Caco-2 (cell line): ENCODE measurements around the gene CACNB2. TPM values are rescaled to one million over a fixed set of nuclear protein-coding genes. Genes with fewer than 3 reads are reported as not detected.

Experiments
- BruUV-seq: library from RNA; stranded (reverse); fragments of 400-500 nt; replicated peaks from 2 replicates; lab custom pipeline; 2021; lab: Mats Ljungman, UMichigan
- CTCF ChIA-PET: fragments of 300-600 bp; sonication (Branson Sonifier 250); formaldehyde crosslinking; loops from one replicate; lab custom pipeline; 2022; ENCODE audit warnings: antibody characterized with exemption; lab: Charles Lee
- POLR2A ChIA-PET: fragments of 300-600 bp; sonication (Branson Sonifier 250); formaldehyde crosslinking; loops from one replicate; lab custom pipeline; 2022; ENCODE audit warnings: antibody characterized with exemption; lab: Charles Lee
- DNase-seq, 2 experiments: peaks; one replicate each; pipeline versions ENCODE4 v3.0.0 to v3.0.0-alpha.2; 2020 to 2022
- H3K27me3 ChIP-seq: replicated peaks from 2 replicates; pipeline ENCODE4 v1.6.0; 2011; ENCODE audit warnings: low read length; ENCODE audit not compliant: control insufficient read depth, insufficient read depth
- H3K36me3 ChIP-seq: 2 replicates; pipeline ENCODE4 v1.5.1; 2011; ENCODE audit warnings: low read length; ENCODE audit not compliant: control insufficient read depth, insufficient read depth
- H3K4me1 ChIP-seq: fragments of 250-450 bp; sonication (Bioruptor Pico); 2 replicates; pipeline ENCODE4 v1.5.1; 2020; ENCODE audit warnings: mild to moderate bottlenecking
- H3K4me3 ChIP-seq: 2 replicates; pipeline ENCODE4 v1.5.1; 2011; ENCODE audit warnings: low read depth, mild to moderate bottlenecking, control low read depth, low read length
- H3K9me3 ChIP-seq: fragments of 250-450 bp; sonication (Bioruptor Pico); 2 replicates; pipeline ENCODE4 v1.5.1; 2020; ENCODE audit warnings: mild to moderate bottlenecking, moderate library complexity
- H3K27ac Mint-ChIP-seq: one replicate; pipeline ENCODE4 v1.8.0; 2022; ENCODE audit warnings: mixed read lengths; ENCODE audit not compliant: unreplicated experiment
- H3K27me3 Mint-ChIP-seq: one replicate; pipeline ENCODE4 v1.8.0; 2022; ENCODE audit warnings: mixed read lengths; ENCODE audit not compliant: insufficient read depth, unreplicated experiment
- H3K36me3 Mint-ChIP-seq: one replicate; pipeline ENCODE4 v1.8.0; 2022; ENCODE audit warnings: mild to moderate bottlenecking, mixed read lengths; ENCODE audit not compliant: insufficient read depth, unreplicated experiment
- H3K4me1 Mint-ChIP-seq: one replicate; pipeline ENCODE4 v1.8.0; 2022; ENCODE audit warnings: low read depth, mixed read lengths; ENCODE audit not compliant: unreplicated experiment
- H3K4me3 Mint-ChIP-seq: one replicate; pipeline ENCODE4 v1.8.0; 2022; ENCODE audit warnings: mild to moderate bottlenecking, moderate library complexity, mixed read lengths; ENCODE audit not compliant: unreplicated experiment
- H3K9me3 Mint-ChIP-seq: one replicate; pipeline ENCODE4 v1.8.0; 2022; ENCODE audit warnings: mixed read lengths; ENCODE audit not compliant: unreplicated experiment
- CTCF ChIP-seq, 2 experiments: fragments of 200-600 bp in 1 of 2; IDR thresholded peaks; 1 replicate in 1 of 2; 2 replicates in 1 of 2; pipeline versions ENCODE4 v1.5.1 to v1.8.0; 2011 to 2022; ENCODE audit warnings: antibody characterized with exemption in 1 of 2, control low read depth in 1 of 2, inconsistent platforms in 1 of 2, low read depth in 1 of 2, low read length in 1 of 2, mild to moderate bottlenecking in 1 of 2, moderate library complexity in 1 of 2; ENCODE audit not compliant: insufficient read depth in 1 of 2, severe bottlenecking in 1 of 2, unreplicated experiment in 1 of 2
- intact Hi-C: fragments of 100-400 bp; cut with micrococcal nuclease; formaldehyde crosslinking; loops from one replicate; pipeline ENCODE4 v1.10.0; 2022; ENCODE audit not compliant: unreplicated experiment
- total RNA-seq: library from RNA; stranded (reverse); gene quantifications from 2 replicates; pipeline ENCODE4 v1.2.3, GENCODE V29; 2022

Gene CACNB2
- total RNA-seq, 1 experiment from 2014 or later, result 0.98 TPM

- no peak for TF ChIP-seq CTCF (IDR thresholded peaks at IDR 0.05; ENCODE audit: insufficient read depth in 1 of 2, low read depth in 1 of 2, low read length in 1 of 2, severe bottlenecking in 1 of 2, unreplicated experiment in 1 of 2)
- Mint-ChIP-seq H3K36me3 (no peaks in the 10 kb centered on the region), H3K4me1 (peaks cover 6% of the 10 kb centered on the region), H3K27me3 (no peaks in the 10 kb centered on the region), H3K27ac (no peak overlapping the region), H3K9me3 (no peaks in the 10 kb centered on the region), H3K4me3 (no peak overlapping the region)
- Histone ChIP-seq H3K36me3 (no peaks in the 10 kb centered on the region), H3K4me3 (no peak overlapping the region), H3K9me3 (no peaks in the 10 kb centered on the region), H3K4me1 (no peaks in the 10 kb centered on the region), H3K27me3 (no peaks in the 10 kb centered on the region)
- CTCF ChIA-PET, result no interaction called here
- POLR2A ChIA-PET, result no interaction called here
- no peak for DNase-seq
- intact Hi-C loops, result no loop called here
- BruUV-seq, result no TSS peak
These were observed 289.1 kb downstream of the CACNB2 start for GRCh38 chr10:18429335-18429734.

- no peaks in the 10 kb centered on the region for H3K27me3 ChIP-seq
- no peak for TF ChIP-seq CTCF (IDR thresholded peaks at IDR 0.05; ENCODE audit: insufficient read depth in 1 of 2, low read depth in 1 of 2, low read length in 1 of 2, severe bottlenecking in 1 of 2, unreplicated experiment in 1 of 2)
- Mint-ChIP-seq H3K9me3 (no peaks in the 10 kb centered on the region), H3K4me3 (no peak overlapping the region), H3K27me3 (no peaks in the 10 kb centered on the region), H3K27ac (no peak overlapping the region), H3K36me3 (no peaks in the 10 kb centered on the region), H3K4me1 (no peaks in the 10 kb centered on the region)
- POLR2A ChIA-PET, result no interaction called here
- CTCF ChIA-PET, result no interaction called here
- no TSS peak for BruUV-seq
- no peaks in the 10 kb centered on the region for H3K36me3 ChIP-seq
- H3K9me3 ChIP-seq, result no peaks in the 10 kb centered on the region
- no peaks in the 10 kb centered on the region for H3K4me1 ChIP-seq
- intact Hi-C loops, result no loop called here
- no peak for DNase-seq
- H3K4me3 ChIP-seq, result no peak overlapping the region
These were observed 296.7 kb downstream of the CACNB2 start for GRCh38 chr10:18436902-18437301.

GRCh38 chr10:18437486-18437885, 297.3 kb downstream of the CACNB2 start:
- Histone ChIP-seq H3K4me3 (no peak overlapping the region), H3K27me3 (no peaks in the 10 kb centered on the region), H3K4me1 (no peaks in the 10 kb centered on the region), H3K9me3 (no peaks in the 10 kb centered on the region), H3K36me3 (no peaks in the 10 kb centered on the region)
- BruUV-seq, result no TSS peak
- CTCF ChIA-PET, result no interaction called here
- no peak for DNase-seq
- no peaks in the 10 kb centered on the region for H3K27me3 Mint-ChIP-seq
- intact Hi-C loops, result no loop called here
- no peaks in the 10 kb centered on the region for H3K4me1 Mint-ChIP-seq
- no peak for TF ChIP-seq CTCF (IDR thresholded peaks at IDR 0.05; ENCODE audit: insufficient read depth in 1 of 2, low read depth in 1 of 2, low read length in 1 of 2, severe bottlenecking in 1 of 2, unreplicated experiment in 1 of 2)
- no peaks in the 10 kb centered on the region for H3K36me3 Mint-ChIP-seq
- H3K4me3 Mint-ChIP-seq, result no peak overlapping the region
- POLR2A ChIA-PET, result no interaction called here
- no peak overlapping the region for H3K27ac Mint-ChIP-seq
- H3K9me3 Mint-ChIP-seq, result no peaks in the 10 kb centered on the region
